DOHH2 (cell line): ENCODE results near the gene PMP22.

Experiments
- H3F3A ChIP-seq: fragments of 200-600 bp; sonication (generic), shearing (Covaris generic); 2 replicates; pipeline ENCODE4 v1.6.0; 2016; ENCODE audit warnings: antibody characterized with exemption, mild to moderate bottlenecking; ENCODE audit not compliant: control insufficient read depth, insufficient read depth
- H3K27ac ChIP-seq: fragments of 200-600 bp; sonication (generic); 2 replicates; pipeline ENCODE4 v1.5.1; 2014; ENCODE audit warnings: low read depth, mild to moderate bottlenecking, low read length, moderate library complexity
- H3K27me3 ChIP-seq: fragments of 200-600 bp; sonication (generic); 2 replicates; pipeline ENCODE4 v1.6.1; 2014; ENCODE audit warnings: mild to moderate bottlenecking, low read length, mixed read lengths; ENCODE audit not compliant: control insufficient read depth
- H3K36me3 ChIP-seq: fragments of 200-600 bp; sonication (generic); 2 replicates; pipeline ENCODE4 v1.6.1; 2014; ENCODE audit warnings: mild to moderate bottlenecking, low read length, moderate library complexity, mixed read lengths; ENCODE audit not compliant: control insufficient read depth
- H3K4me1 ChIP-seq: fragments of 200-600 bp; sonication (generic); 2 replicates; pipeline ENCODE4 v1.6.1; 2014; ENCODE audit warnings: mild to moderate bottlenecking, low read length, mixed read lengths; ENCODE audit not compliant: control insufficient read depth
- H3K4me2 ChIP-seq: fragments of 200-600 bp; sonication (generic); 2 replicates; pipeline ENCODE4 v1.6.0; 2014; ENCODE audit warnings: mild to moderate bottlenecking, low read length, moderate library complexity
- H3K4me3 ChIP-seq: fragments of 200-600 bp; sonication (generic); 2 replicates; pipeline ENCODE4 v1.5.1; 2014; ENCODE audit warnings: mild to moderate bottlenecking, low read length, mixed read lengths
- H3K79me2 ChIP-seq: fragments of 200-600 bp; sonication (generic); 2 replicates; pipeline ENCODE4 v1.6.1; 2014; ENCODE audit warnings: mild to moderate bottlenecking, low read length, mixed read lengths; ENCODE audit not compliant: control insufficient read depth
- H3K9me2 ChIP-seq: fragments of 200-600 bp; sonication (generic); replicated peaks from 2 replicates; pipeline ENCODE4 v1.6.1; 2014; ENCODE audit warnings: mild to moderate bottlenecking, low read length, mixed read lengths; ENCODE audit not compliant: control insufficient read depth
- H3K9me3 ChIP-seq: fragments of 200-600 bp; sonication (generic); 2 replicates; pipeline ENCODE4 v1.6.1; 2014; ENCODE audit warnings: antibody characterized with exemption, low read length, mixed read lengths; ENCODE audit not compliant: control insufficient read depth, insufficient read depth
- H4K20me1 ChIP-seq: fragments of 200-600 bp; sonication (generic); 2 replicates; pipeline ENCODE4 v1.6.0; 2014; ENCODE audit warnings: low read depth, mild to moderate bottlenecking, antibody characterized with exemption, low read length, moderate library complexity; ENCODE audit not compliant: control insufficient read depth, insufficient read depth
- EZH2phosphoT487 ChIP-seq: fragments of 200-600 bp; sonication (generic); IDR thresholded peaks from 2 replicates; pipeline ENCODE4 v1.6.1; 2017; ENCODE audit warnings: borderline replicate concordance, mild to moderate bottlenecking, antibody characterized with exemption, low read length, moderate library complexity, mixed read lengths
- TF ChIP-seq, protein P1 (sequence below): fragments of 200-600 bp; sonication (generic); IDR thresholded peaks from one replicate; pipeline ENCODE4 v1.5.1; 2014; ENCODE audit warnings: antibody characterized with exemption, mild to moderate bottlenecking, low read depth, low read length; ENCODE audit not compliant: poor library complexity, severe bottlenecking

PMP22 gene

DNA sequence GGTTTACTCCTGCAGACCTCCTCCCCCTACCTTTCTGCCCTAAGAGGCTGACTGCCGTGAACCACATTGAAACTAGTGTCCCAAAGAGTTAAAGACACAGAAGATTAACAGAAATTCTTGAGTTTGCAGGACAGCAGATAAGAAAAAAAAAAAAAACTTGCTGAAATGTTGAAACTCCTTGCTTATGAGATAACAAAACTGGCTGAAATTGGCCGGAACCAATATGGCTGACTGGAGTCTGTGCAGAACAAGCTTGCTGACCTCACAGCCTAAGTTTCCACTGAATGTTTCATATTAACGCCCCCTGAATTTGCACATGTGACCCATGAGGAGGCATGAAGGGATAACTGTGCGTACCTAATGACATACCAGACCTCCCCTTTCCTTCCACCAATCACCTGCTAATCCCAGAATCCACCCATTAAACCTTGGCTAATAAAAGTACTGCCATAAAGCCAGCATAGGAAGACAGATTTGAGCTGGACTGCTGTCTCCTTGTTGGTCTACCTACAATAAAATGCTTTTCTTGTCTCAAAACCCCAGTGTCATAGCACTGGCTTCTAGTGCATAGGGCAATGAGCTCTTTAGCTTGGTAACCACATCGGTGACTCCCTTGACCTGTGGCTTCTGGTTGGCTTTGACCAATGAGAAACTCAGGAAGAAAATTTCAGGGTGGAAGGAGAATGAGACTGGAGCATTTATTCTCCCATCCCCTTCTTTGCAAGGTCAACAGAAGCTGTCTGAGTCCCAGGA lies 80.1 kb downstream of the PMP22 start:
- Histone ChIP-seq H3K36me3 (no peaks in the 10 kb centered on the region), H3K27me3 (no peaks in the 10 kb centered on the region), H4K20me1 (no peaks in the 10 kb centered on the region), H3F3A (no peaks in the 10 kb centered on the region), H3K9me2 (no peaks in the 10 kb centered on the region), H3K79me2 (no peaks in the 10 kb centered on the region), H3K4me3 (no peak overlapping the region), H3K27ac (no peak overlapping the region), H3K9me3 (no peaks in the 10 kb centered on the region), H3K4me1 (no peaks in the 10 kb centered on the region), H3K4me2 (no peak overlapping the region)
- TF ChIP-seq, protein P1, sequence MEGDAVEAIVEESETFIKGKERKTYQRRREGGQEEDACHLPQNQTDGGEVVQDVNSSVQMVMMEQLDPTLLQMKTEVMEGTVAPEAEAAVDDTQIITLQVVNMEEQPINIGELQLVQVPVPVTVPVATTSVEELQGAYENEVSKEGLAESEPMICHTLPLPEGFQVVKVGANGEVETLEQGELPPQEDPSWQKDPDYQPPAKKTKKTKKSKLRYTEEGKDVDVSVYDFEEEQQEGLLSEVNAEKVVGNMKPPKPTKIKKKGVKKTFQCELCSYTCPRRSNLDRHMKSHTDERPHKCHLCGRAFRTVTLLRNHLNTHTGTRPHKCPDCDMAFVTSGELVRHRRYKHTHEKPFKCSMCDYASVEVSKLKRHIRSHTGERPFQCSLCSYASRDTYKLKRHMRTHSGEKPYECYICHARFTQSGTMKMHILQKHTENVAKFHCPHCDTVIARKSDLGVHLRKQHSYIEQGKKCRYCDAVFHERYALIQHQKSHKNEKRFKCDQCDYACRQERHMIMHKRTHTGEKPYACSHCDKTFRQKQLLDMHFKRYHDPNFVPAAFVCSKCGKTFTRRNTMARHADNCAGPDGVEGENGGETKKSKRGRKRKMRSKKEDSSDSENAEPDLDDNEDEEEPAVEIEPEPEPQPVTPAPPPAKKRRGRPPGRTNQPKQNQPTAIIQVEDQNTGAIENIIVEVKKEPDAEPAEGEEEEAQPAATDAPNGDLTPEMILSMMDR: no peak
- no peak for TF ChIP-seq EZH2phosphoT487

DNA sequence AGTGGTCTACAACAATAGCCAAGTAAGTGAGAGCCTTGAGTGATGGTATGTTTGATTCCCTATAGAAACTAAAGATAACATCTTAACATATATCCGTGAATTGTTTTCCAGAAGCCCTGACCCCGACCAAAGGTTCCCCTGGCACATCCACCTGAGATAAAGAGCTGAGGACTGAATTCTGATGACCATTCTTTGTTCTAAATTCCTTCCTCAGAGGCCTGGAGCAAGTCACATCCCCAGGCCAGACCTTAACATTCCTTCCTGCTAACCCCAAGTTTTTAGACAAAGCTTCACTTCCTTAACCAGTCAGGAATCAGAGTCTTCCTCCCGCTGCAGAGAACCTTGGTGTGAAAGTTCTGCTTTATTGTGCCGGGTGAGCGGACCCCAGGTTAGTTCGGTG lies 83.3 kb downstream of the PMP22 start:
- no peak overlapping the region for H3K4me3 ChIP-seq
- H3K9me3 ChIP-seq: no peaks in the 10 kb centered on the region
- no peaks in the 10 kb centered on the region for H3F3A ChIP-seq
- TF ChIP-seq EZH2phosphoT487: no peak
- TF ChIP-seq, protein P1: no peak
- H4K20me1 ChIP-seq: no peaks in the 10 kb centered on the region
- no peak overlapping the region for H3K27ac ChIP-seq
- no peaks in the 10 kb centered on the region for H3K36me3 ChIP-seq
- H3K4me1 ChIP-seq: no peaks in the 10 kb centered on the region
- no peak overlapping the region for H3K4me2 ChIP-seq
- no peaks in the 10 kb centered on the region for H3K79me2 ChIP-seq
- H3K27me3 ChIP-seq: no peaks in the 10 kb centered on the region
- no peaks in the 10 kb centered on the region for H3K9me2 ChIP-seq

DNA sequence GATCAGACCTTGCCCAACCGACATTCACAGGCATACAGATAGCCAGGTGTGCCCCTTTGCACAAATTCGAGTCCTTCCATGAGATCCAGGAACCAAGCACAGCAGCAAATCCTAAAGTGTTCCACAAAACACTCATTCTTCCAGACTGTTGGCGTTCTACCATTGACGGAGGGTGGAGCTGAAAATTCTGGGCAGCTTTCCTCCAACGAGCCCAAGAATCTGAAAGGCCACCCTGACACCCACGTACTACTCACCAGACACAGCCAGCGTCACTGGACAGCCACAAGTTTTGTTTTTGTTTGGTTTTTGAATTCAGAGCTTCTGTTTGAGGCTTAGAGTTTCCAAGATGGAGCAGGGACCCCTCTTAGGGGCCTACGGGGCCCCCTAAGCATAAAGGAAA lies 83.8 kb downstream of the PMP22 start:
- Histone ChIP-seq H3K27me3 (no peaks in the 10 kb centered on the region), H3K36me3 (no peaks in the 10 kb centered on the region), H3K4me1 (no peaks in the 10 kb centered on the region), H3K9me3 (no peaks in the 10 kb centered on the region), H3K27ac (no peak overlapping the region), H3K9me2 (no peaks in the 10 kb centered on the region), H3K79me2 (no peaks in the 10 kb centered on the region), H3F3A (no peaks in the 10 kb centered on the region), H3K4me3 (no peak overlapping the region), H4K20me1 (no peaks in the 10 kb centered on the region), H3K4me2 (no peak overlapping the region)
- TF ChIP-seq, protein P1: no peak
- TF ChIP-seq EZH2phosphoT487: no peak
